Transverse colon (tissue), 4 donors: Measurements from ENCODE around the gene HLA-A.

Experiments
- POLR2A ChIP-seq: fragments of 450-650 bp; IDR thresholded peaks from one replicate; pipeline ENCODE4 v1.6.1; 2016; ENCODE audit warnings: antibody characterized with exemption, mild to moderate bottlenecking, moderate library complexity
- POLR2AphosphoS5 ChIP-seq, 3 donors: sonication (generic); formaldehyde crosslinking; IDR thresholded peaks; one replicate each; pipeline ENCODE4 v1.6.1; 2016; ENCODE audit warnings: antibody characterized with exemption in 3 of 3
- TF ChIP-seq, protein P1 (sequence below), 5 experiments: fragments of 200-600 bp in 3 of 5; fragments of 450-650 bp in 2 of 5; sonication (generic) in 3 of 5; IDR thresholded peaks; 1 replicate in 2 of 5; 2 replicates in 3 of 5; pipeline ENCODE4 v1.5.1; 2016 to 2017; ENCODE audit warnings: antibody characterized with exemption in 5 of 5, inconsistent platforms in 3 of 5, mild to moderate bottlenecking in 2 of 5, moderate library complexity in 1 of 5

DNA sequence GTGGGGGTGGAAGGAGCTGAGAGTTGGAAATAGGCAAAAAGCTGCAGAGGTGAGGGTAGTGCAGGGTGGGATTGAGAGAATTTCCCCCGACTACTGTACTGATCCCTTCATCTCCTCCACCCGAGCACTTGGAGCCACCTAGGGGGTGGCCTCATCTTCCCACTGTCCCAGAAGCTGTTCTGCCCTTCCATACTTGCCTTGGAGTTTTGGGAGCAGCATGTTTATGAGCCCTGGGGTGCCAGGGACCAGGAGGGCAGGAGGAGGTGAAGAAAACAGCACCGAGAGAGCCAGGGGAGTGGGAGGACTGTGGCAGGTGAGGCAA lies 34.0 kb upstream of the HLA-A start:
- TF ChIP-seq POLR2A (no peak), POLR2AphosphoS5 (IDR thresholded peaks at IDR 0.05) (no peak)
- TF ChIP-seq, protein P1, sequence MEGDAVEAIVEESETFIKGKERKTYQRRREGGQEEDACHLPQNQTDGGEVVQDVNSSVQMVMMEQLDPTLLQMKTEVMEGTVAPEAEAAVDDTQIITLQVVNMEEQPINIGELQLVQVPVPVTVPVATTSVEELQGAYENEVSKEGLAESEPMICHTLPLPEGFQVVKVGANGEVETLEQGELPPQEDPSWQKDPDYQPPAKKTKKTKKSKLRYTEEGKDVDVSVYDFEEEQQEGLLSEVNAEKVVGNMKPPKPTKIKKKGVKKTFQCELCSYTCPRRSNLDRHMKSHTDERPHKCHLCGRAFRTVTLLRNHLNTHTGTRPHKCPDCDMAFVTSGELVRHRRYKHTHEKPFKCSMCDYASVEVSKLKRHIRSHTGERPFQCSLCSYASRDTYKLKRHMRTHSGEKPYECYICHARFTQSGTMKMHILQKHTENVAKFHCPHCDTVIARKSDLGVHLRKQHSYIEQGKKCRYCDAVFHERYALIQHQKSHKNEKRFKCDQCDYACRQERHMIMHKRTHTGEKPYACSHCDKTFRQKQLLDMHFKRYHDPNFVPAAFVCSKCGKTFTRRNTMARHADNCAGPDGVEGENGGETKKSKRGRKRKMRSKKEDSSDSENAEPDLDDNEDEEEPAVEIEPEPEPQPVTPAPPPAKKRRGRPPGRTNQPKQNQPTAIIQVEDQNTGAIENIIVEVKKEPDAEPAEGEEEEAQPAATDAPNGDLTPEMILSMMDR (IDR thresholded peaks at IDR 0.05) = no peak
